Measurements from ENCODE around the gene KCTD2.
"Not testable (repeated sequence)": the region's sequence is repeated elsewhere in the genome, so short reads cannot be mapped to it uniquely, and the experiment has no call there.

DNA sequence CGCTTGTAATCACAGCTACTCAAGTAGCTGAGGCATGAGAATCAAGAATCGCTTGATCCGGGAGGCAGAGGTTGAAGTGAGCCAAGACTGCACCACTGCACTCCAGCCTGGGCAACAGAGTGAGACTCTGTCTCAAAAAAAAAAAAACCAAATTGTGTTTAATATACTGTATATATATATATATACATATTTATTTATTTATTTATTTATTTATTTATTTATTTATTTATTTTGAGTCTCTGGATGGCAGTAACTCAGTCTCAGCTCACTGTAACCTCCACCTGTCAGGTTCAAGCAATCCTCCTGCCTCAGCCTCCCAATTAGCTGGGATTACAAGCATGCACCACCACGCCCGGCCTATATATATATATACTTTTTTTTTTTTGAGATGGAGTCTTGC lies 25.9 kb downstream of the KCTD2 start:
- TF ChIP-seq, protein P1, sequence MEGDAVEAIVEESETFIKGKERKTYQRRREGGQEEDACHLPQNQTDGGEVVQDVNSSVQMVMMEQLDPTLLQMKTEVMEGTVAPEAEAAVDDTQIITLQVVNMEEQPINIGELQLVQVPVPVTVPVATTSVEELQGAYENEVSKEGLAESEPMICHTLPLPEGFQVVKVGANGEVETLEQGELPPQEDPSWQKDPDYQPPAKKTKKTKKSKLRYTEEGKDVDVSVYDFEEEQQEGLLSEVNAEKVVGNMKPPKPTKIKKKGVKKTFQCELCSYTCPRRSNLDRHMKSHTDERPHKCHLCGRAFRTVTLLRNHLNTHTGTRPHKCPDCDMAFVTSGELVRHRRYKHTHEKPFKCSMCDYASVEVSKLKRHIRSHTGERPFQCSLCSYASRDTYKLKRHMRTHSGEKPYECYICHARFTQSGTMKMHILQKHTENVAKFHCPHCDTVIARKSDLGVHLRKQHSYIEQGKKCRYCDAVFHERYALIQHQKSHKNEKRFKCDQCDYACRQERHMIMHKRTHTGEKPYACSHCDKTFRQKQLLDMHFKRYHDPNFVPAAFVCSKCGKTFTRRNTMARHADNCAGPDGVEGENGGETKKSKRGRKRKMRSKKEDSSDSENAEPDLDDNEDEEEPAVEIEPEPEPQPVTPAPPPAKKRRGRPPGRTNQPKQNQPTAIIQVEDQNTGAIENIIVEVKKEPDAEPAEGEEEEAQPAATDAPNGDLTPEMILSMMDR (IDR thresholded peaks at IDR 0.05; ENCODE audit: insufficient read depth, low read depth, low read length): not testable (repeated sequence)
- TF ChIP-seq EZH2 (IDR thresholded peaks at IDR 0.05; ENCODE audit: insufficient read depth, low read length): not testable (repeated sequence)
